Stimulated activated CD8-positive, alpha-beta memory T cell treated with anti-CD3 and anti-CD28 coated beads, Interleukin-15, amount 100 ng/mL, for 4 hours (primary cell): ENCODE data around the gene LDHAL6A.
"Not testable (repeated sequence)": the region's sequence is repeated elsewhere in the genome, so short reads cannot be mapped to it uniquely, and the experiment has no call there.

Experiments used
- DNase-seq, 2 donors: peaks; one replicate each; pipeline ENCODE4 v3.0.0-alpha.2; 2020; ENCODE audit warnings: low read depth in 2 of 2

The LDHAL6A gene

DNA sequence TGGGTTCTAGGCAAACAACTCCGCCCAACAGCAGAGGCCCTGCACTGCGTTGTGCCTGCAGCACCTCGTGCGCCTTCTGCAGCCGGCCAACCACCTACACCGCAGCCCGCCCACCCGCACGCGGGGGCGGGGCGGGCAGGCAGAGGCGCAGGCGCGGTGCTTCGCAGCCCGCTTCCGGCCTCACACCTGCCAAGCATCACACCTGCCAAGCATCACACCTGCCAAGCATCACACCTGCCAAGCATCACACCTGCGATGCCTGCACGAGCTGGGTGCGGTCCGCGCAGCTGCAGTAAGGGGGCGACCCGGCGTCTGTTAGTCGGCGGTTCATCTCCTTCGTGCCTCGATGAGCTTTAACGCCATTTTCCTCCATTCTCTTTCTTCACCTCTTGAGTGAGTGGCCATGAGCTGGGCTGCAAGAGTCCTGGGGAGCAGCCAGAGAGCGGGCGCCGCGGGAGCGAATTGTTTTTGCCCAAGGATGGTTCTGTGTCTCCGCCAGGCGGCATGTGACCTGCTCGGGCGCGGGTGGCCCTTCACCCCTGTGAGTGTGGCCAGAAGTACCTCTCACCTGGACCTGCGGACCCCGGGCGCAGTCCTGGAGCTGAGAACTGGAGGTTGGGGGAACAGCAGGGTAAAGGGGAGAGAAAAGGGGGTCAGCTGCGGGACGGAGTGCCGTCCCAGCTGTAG lies at the start of gene LDHAL6A:
Gene LDHAL6A (plus strand): TSS at position 171 of the 687 bp plus-strand sequence. CDS start 825 bp downstream, outside the sequence.
- DNase-seq: no peak

DNA sequence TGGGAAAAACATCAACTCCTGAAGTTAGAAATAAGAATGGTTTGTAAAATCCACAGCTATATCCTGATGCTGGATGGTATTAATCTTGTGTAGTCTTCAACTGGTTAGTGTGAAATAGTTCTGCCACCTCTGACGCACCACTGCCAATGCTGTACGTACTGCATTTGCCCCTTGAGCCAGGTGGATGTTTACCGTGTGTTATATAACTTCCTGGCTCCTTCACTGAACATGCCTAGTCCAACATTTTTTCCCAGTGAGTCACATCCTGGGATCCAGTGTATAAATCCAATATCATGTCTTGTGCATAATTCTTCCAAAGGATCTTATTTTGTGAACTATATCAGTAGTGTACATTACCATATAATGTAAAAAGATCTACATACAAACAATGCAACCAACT lies 48.3 kb upstream of the LDHAL6A start:
- not testable (repeated sequence) for DNase-seq

DNA sequence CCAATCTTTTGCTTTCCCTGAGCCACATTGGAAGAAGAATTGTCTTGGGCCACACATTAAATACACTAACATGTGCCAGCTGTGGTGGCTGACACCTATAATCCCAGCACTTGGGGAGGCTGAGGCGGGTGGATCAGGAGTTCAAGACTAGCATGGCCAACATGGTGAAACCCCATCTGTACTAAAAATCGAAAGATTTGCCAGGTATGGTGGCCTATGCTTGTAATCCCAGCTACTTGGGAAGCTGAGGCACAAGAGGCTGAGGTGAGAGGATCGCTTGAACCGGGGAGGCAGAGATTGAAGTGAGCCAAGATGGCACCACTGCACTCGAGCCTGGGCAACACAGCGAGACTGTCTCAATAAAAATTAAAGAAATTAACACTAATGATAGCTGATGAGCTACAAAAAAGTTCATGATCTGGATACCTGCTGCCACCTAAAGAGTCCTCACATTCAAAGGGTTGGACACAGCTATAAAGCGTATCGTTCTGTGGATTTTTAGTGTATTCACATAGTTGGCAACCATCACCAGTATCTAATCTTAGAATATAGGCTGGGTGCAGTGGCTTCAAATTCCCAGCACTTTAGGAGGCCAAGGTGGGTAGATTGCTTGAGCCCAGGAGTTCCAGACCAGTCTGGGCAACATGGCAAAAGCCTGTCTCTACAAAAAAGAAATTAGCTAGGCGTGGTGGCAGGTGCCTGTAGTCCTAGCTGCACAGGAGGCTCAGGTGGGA lies 46.9 kb upstream of the LDHAL6A start:
- no peak for DNase-seq

DNA sequence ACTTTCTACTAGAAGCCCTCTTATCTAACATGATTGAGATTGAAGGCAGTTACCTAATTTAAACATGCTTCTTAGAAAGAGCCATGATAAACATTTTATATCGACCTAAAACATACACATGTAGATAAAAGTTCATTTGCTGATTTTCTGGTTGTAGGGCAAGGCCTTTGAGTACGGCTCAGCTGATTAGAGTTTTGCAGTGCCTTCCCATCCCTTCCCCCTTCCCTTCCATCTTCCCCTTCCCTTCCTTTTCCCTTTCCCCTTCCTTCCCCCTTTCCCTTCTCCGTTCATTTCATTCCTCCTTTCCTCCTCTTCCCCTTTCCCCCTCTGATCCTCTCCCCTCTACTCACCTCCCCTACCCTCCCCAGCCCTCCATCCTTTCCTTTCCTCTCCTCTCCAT lies 39.2 kb upstream of the LDHAL6A start:
- DNase-seq: no peak

DNA sequence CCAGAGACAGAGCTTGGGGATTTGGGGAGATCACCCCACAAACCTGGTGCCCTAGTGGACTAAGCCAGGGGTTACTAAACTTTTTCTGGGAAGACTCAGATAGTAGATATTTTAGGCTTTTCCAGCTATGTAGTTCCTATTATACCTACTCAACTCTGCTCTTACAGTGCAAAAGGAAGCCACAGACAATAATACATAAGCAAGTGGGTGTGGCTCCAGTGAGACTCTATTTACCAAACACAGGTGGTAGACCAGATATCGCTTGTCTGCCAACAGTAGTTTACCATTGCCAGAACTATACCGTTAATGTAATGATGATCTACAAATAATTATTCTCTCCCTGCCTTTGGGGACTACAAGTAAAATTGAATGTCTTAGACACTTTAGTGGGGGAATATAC lies 36.6 kb upstream of the LDHAL6A start:
- DNase-seq: no peak

DNA sequence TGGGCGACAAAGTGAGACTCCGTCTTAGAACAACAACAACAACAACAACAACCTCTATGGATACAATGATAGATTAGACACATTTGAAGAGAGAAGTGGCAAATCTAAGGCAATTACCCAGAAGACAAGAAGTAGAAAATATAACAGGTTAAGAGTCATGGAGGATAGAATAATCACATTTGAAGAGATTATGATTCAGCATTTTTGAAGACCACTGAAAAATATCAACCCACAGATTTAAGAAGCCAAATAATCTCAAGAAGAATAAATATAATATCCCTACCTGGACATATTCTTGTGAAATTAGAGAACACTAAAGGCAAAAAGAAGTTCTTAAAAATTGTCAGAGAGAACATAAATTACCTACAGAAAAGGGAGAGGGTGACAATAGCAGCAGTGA lies 35.6 kb upstream of the LDHAL6A start:
- DNase-seq: no peak

DNA sequence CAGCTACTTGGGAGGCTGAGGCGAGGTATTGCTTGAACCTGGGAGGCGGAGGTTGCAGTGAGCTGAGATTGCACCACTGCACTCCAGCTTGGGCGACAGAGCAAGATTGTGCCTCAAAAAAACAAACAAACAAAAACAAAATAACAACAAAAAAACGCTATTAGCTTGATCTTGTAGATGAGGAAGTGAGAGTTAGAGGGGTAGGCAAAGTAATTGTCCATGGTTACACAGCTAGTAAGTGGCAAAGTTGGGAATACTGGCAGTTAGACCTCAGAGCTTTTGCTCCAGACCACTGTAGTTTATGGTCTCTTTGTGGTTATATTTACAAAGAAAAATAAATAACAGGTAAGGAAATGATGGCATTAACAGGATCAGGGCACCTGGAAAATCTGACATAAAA lies 28.4 kb upstream of the LDHAL6A start:
- no peak for DNase-seq

DNA sequence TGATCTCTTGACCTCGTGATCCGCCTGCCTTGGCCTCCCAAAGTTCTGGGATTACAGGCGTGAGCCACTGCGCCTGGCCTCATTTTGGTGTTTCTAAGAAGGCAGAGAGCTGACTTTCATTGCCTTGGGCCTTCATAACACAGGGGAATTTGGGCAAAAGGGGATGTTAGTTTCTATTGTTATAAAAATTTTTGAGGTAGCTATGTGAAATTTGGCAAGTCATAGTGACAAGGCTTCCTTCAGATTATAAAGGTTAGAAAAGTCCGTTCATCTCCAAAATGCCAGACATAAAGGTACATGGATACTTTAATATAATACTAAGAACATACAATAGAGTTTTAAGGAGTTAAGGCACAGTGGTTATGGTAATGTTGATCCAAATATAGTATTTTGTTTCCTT lies 26.3 kb upstream of the LDHAL6A start:
- no peak for DNase-seq

DNA sequence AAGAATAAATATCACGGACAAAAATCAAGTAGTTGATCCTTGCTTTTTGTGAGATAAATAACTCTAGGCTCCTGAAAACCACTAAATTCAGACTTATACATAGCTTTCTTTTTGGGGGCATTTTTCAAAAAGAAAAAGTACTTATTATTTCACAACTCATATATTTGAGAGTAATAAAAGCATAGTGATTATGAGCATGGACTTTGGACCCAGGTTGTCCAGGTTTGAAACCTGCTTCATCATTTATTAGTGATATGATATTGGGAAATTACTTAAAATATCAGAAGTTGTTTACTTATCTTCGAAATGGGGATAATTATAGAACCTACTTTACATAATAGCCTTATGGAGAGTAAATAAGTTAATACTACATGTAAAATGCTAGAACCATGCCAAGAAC lies 17.0 kb upstream of the LDHAL6A start:
- DNase-seq: no peak

DNA sequence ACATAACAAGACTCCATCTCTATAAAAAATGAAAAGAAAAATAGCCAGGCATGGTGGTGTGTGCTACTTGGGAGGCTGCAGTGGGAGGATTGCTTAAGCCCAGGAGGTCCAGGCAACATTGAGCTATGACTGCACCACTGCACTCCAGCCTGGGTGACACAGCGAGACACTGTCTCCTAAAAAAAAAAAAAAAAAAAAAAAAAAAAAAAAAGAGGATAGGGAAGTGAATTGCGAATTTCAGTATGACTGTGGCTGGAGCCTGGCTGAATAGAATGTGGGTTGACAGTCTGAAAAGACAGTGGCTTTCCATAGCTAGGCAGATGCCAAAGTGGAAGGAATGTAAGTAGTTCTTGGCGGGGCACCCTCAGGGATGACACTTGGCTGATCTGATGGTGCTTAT lies 6.4 kb upstream of the LDHAL6A start:
- DNase-seq: no peak

DNA sequence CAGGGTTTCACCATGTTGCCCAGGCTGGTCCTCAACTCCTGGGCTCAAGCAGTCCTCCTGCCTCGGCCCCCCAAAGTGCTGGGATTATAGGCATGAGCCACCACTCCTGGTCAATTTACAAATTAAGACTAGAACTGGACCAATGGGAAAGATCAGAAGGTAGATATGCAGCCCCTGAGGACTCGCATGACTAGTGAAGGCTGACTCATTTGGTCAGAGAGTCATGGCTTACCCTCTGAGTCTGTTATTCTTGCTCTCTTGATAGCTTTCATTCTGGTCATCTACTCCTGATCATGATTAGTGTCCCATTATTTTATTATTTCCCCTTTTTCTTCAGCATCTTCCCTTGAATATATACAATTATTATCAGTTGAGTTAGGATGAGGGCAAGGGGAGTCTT lies 2.7 kb upstream of the LDHAL6A start:
- no peak for DNase-seq

DNA sequence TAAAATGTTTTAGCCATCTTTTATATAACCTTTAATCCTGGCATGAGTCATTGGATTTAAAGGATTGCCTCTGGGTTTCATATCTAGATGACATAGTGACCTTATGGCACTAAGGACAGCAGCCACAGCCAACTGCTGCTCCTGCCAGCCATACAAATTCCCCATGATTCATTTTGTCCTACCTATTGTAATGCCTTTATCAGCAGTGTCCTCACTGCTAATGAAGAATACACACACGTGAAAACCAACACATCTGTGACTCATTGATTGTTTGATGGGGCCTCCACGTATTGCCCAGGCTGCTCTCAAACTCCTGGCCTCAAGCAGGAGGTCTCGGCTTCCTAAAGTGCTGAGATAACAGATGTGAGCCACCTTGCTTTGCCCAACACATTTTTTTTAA lies 1.8 kb downstream of the LDHAL6A start:
- no peak for DNase-seq

DNA sequence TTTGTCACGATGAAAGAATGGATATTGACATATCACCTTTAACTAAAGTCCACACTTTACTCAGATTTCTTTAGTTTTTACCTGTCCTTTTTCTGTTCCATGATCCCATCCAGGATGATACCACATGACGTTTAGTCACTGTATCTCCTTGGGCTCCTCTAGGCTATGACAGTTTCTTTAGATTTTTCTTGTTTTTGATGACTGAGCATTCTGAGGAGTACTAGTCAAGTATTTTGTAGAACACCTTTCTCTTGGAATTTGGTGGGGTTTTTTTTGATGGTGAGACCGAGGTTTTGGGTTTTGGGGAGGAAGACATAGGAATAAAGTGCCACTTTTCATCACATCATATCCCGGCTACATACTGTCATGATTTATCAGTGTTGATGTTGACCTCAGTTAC lies 4.0 kb downstream of the LDHAL6A start:
- no peak for DNase-seq

DNA sequence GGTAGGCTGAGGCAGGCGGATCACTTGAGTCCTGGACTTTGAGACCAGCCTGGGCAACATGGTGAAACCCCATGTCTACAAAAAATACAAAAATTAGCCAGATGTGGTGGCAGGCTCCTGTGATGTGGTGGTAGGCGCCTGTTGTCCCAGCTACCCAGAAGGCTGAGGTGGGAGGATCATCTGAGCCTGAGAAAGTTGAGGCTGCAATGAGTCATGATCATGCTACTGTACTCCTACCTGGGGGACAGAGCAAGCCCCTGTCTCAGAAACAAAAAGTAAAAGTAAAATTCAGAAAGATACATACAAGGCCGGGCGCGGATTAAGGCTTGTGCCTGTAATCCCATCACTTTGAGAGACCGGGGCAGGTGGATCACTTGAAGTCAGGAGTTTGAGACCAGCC lies 6.3 kb downstream of the LDHAL6A start:
- DNase-seq: no peak

DNA sequence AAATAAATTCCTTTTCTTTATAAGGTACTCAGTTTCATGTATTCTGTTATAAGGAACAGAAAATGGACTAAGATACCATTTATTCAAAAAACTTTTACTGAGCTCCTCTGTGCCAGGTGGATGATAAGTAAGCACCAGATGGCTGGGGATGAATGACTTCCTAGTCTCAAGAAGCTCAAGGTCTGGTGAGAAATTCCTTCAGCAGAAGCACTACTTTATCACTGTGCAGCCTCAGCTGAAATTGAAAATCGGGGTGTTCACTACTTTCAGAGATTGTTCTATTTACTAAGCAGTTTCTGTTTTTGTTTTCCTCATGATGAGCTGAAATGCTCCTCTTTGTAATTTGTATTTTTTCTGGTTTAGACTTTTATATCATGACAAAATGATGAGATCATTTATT lies 7.8 kb downstream of the LDHAL6A start:
- no peak for DNase-seq

DNA sequence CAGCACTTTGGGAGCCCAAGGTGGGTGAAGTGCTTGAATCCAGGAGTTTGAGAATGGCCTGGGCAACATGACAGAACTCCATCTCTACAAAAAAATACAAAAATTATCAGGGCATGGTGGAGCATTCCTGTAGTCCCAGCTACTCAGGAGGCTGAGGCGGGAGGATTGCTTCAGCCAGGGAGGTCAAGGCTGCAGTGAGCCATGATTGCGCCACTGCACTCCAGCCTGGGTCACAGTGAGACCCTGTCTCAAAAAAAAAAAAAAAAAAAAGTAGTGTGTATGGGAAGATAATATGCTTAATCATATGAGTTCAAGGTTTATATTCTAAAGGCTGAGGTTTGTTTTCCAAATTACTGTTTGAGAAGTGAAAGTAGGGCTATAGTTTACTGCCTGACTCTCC lies 10.7 kb downstream of the LDHAL6A start:
- DNase-seq: no peak

DNA sequence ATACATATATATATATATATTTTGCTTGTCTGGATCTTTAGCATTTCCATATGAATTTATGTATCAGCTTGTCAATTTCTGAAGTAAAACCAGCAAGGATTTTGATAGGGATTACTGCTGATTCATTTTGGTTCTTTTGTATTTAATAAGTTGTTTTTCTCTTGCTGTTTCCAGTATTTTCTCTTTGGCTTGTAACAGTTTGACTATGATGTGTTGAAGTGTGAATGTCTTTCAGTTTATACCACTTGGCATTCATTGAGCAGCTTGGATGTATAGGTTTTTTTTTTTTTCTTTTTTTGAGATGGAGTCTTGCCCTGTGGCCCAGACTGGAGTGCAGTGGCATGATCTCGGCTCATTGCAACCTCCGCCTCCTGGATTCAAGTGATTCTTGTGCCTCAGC lies 12.4 kb downstream of the LDHAL6A start:
- no peak for DNase-seq

DNA sequence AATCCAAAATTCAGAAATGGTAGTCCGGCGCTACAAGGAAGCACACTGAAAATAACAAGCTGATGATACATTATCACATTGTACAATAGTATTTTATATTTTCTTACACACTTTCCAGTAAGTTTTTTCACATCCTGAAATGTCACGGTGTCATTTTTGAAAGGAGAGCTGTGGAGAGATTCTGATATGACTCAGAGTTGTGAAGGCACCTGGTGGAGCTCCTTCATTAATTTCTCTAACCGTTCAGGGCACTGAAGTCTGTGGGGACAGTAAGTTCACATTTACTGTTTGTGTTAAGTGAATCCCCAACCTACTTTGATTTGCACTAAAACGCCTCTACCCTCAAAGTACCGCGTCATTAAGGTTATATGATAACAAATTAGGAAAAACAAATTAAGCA lies 13.3 kb downstream of the LDHAL6A start:
- no peak for DNase-seq

DNA sequence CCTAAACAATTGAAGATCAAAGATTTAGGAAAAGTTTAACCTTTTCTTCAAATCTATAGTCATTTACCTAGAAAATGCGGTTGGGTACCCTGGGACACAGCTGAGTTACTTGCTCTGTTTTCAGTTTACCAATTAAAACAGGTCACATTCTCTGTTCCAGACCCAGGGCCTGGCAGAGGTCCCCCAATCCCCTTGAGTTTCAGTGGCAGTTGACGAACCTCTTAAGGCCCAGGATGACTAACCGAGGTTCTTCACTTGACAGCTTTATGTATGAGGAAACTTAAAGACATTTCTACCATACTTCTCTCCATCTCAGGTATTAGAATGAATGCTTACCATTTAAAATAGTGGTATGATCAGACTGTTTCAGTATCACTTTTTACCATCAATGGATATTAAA lies 16.3 kb downstream of the LDHAL6A start:
- no peak for DNase-seq

DNA sequence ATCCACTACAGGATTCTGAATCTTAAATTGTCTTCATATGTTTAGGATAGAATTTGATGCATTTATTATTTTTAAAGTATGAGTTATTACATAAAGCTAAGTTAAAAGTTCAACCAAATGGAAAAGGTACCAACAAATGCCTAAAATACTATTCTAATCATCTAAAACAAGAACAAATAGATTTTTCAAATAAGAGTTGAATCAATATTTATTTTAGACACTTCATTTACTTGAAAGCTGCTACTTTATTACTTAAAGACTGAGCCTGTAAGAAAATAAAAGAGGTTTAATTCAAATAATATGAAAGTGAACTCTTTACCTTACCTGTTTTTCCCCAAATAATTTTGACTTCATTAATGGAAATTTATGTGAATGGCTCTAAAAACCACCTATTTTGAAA lies 16.9 kb downstream of the LDHAL6A start:
- DNase-seq: no peak

DNA sequence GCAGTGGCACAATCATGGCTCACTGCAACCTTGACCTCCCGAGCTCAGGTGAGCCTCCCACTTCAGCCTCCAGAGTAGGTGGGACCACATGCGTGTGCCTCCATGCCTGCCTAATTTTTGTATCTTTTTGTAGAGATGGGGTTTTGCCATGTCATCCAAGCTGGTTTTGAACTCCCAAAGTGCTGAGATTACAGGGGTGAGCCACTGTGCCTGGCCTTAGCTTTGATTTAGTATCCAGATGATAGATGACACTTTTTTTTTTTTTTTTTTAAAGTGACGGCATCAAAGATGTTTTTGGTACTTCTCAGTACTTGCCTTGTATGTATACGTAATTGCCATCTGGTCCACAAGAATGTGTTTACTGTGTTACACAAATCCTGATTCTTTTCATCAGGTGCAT lies 23.4 kb downstream of the LDHAL6A start:
- no peak for DNase-seq

DNA sequence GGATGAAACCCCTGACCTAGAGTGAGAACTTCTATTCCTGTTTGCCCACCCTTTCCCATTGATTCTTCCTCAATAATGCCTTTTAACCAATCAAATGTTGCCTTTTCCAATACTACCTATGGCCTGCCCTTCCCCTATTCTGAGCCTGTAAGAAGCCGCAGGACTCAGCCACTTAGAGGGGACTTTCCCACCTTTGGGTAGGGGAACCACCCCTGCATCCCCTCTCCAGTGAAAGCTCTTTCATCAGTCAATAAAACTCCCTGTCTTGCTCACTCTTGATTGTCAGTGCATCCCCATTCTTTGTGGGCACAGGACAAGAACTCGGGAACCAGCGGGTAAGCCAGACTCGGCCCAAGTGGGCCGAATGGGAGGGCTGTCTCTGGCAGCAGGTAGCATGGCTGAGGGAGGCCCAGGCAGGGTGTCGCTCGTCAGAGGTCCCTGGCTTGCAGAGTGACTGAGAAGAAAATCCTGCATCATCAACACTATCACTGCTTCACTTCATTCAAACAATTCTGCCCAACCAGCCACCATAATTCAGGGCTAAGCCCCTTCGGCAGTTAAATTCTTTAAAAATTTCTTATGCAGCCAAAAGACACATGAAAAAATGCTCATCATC lies 30.4 kb downstream of the LDHAL6A start:
- no peak for DNase-seq

DNA sequence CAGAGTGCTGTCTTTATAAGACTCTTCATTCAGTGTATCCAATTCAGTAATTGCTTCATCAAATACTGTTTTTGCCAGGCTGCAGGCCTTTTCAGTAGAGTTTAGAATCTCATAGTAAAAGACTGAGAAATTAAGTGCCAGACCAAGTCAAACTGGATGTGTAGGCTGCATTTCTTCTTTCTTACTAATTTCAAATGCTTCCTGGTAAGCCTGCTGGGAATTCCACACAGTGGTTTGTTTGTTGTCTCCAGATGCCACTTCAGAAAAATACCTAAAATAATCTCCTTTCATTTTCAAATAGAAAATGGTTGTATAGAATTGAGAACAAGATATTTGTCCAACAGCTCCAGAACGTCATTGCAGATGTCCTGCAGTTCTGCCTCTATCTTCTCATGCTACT lies 34.7 kb downstream of the LDHAL6A start:
- DNase-seq: no peak
